Measurements from ENCODE around the gene STMND1. TPM values are rescaled to one million over a fixed set of nuclear protein-coding genes. Genes with fewer than 3 reads are reported as not detected.
A peak's percentile ranks its signal among the peaks of the same experiment; 100 is the strongest.

Gene STMND1
- total RNA-seq, 1 donor, result not detected

DNA sequence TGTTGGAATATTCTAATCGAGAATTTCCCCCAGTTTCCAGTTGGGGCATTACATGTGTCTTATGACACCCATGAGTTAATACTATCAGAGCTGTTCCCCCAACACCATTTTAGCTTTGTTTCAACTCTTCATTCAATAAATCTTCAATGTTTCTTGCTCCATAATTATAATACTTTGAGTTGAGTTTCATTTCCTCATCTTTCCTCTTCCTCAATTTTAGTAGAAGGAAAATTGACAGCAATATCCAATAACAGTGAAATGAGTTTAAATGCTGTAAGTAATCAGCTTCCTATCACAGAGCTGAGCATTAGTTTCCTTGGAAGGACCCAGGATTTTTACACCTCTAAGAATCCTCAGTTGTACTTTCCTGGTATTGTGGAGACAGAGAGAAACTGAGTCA, 1.0 kb upstream of the STMND1 start:
- H3K79me2 ChIP-seq (ENCODE audit: insufficient read depth, low read length), result no peaks in the 10 kb centered on the region
- H3K27me3 ChIP-seq (ENCODE audit: insufficient read depth, low read length), result peaks cover 57% of the 10 kb centered on the region
- TF ChIP-seq, protein P1, sequence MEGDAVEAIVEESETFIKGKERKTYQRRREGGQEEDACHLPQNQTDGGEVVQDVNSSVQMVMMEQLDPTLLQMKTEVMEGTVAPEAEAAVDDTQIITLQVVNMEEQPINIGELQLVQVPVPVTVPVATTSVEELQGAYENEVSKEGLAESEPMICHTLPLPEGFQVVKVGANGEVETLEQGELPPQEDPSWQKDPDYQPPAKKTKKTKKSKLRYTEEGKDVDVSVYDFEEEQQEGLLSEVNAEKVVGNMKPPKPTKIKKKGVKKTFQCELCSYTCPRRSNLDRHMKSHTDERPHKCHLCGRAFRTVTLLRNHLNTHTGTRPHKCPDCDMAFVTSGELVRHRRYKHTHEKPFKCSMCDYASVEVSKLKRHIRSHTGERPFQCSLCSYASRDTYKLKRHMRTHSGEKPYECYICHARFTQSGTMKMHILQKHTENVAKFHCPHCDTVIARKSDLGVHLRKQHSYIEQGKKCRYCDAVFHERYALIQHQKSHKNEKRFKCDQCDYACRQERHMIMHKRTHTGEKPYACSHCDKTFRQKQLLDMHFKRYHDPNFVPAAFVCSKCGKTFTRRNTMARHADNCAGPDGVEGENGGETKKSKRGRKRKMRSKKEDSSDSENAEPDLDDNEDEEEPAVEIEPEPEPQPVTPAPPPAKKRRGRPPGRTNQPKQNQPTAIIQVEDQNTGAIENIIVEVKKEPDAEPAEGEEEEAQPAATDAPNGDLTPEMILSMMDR (IDR thresholded peaks at IDR 0.05; ENCODE audit: extremely low read depth, low read depth, low read length), result no peak
- H2AFZ ChIP-seq (ENCODE audit: low read length), result no peak overlapping the region
- no peak for DNase-seq (ENCODE audit: insufficient read length, low spot score, missing footprints)
- H3K4me2 ChIP-seq (ENCODE audit: insufficient read depth, low read length), result no peak overlapping the region
- no peaks in the 10 kb centered on the region for H3K36me3 ChIP-seq (ENCODE audit: insufficient read depth, low read length)
- no peaks in the 10 kb centered on the region for H3K9me3 ChIP-seq (ENCODE audit: low read depth, low read length)
- H4K20me1 ChIP-seq (ENCODE audit: insufficient read depth, low read length), result no peaks in the 10 kb centered on the region
- H3K4me1 ChIP-seq (ENCODE audit: insufficient read depth, low read length), result peaks cover 6% of the 10 kb centered on the region
- no peak overlapping the region for H3K27ac ChIP-seq (ENCODE audit: low read depth, low read length)
- H3K4me3 ChIP-seq (ENCODE audit: insufficient read depth, low read length), result no peak overlapping the region

DNA sequence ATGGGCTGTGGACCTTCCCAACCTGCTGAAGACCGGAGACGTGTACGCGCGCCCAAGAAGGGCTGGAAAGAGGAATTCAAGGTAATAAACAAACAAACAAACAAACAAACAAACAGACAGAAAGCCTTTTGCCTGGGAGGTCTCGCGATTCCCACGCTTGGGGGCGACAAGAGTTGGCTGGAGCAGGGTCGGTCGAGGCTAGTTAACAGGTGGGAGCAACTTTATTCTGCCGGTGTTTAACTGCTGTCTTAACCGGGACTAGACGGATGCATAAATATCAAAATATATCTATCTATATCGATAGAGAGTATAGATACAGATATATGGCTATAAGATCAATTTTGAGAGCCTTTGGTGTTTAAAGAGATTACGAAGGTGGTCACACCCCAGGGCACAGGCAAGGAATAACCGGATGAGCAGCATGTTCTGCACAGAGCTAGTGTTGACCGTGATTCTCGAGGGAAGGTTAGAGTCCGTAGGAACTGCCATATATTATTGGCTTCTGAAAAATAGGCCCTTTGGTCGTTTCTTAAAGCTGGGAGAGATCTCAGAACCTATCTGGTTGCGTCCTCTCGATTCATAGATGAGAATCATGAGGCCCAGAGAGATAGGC, 514 bp downstream of the STMND1 start:
- H3K4me3 ChIP-seq (ENCODE audit: insufficient read depth, low read length), result peak overlapping the region; percentile 57
- peaks cover 6% of the 10 kb centered on the region for H3K4me1 ChIP-seq (ENCODE audit: insufficient read depth, low read length)
- no peaks in the 10 kb centered on the region for H3K9me3 ChIP-seq (ENCODE audit: low read depth, low read length)
- H2AFZ ChIP-seq (ENCODE audit: low read length), result no peak overlapping the region
- no peak overlapping the region for H3K27ac ChIP-seq (ENCODE audit: low read depth, low read length)
- H3K36me3 ChIP-seq (ENCODE audit: insufficient read depth, low read length), result no peaks in the 10 kb centered on the region
- peaks cover 54% of the 10 kb centered on the region for H3K27me3 ChIP-seq (ENCODE audit: insufficient read depth, low read length)
- H4K20me1 ChIP-seq (ENCODE audit: insufficient read depth, low read length), result no peaks in the 10 kb centered on the region
- DNase-seq (ENCODE audit: insufficient read length, low spot score, missing footprints), result no peak
- no peaks in the 10 kb centered on the region for H3K79me2 ChIP-seq (ENCODE audit: insufficient read depth, low read length)
- TF ChIP-seq, protein P1 (IDR thresholded peaks at IDR 0.05; ENCODE audit: extremely low read depth, low read depth, low read length), result no peak
- H3K4me2 ChIP-seq (ENCODE audit: insufficient read depth, low read length), result peak overlapping the region; percentile 77

DNA sequence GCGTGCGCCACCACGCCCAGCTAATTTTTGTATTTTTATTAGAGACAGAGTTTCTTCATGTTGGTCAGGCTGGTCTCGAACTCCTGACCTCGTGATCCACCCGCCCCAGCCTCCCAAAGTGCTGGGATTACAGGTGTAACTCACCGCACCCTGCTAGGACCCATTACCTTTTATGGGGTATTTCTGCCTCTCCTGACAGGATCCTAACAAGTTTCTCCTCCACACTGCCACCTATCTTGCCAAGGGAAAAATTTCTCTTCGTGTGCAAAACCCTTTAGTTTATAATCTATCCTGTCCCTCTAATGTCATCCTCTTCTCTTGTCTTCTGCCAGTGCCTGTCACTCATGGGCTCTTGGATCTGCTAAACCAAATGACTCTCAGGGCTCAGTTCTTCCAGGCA, 1.9 kb downstream of the STMND1 start:
- H3K4me3 ChIP-seq (ENCODE audit: insufficient read depth, low read length), result no peak overlapping the region
- H4K20me1 ChIP-seq (ENCODE audit: insufficient read depth, low read length), result no peaks in the 10 kb centered on the region
- H3K9me3 ChIP-seq (ENCODE audit: low read depth, low read length), result no peaks in the 10 kb centered on the region
- H3K79me2 ChIP-seq (ENCODE audit: insufficient read depth, low read length), result no peaks in the 10 kb centered on the region
- H3K27ac ChIP-seq (ENCODE audit: low read depth, low read length), result no peak overlapping the region
- H2AFZ ChIP-seq (ENCODE audit: low read length), result no peak overlapping the region
- H3K4me1 ChIP-seq (ENCODE audit: insufficient read depth, low read length), result peaks cover 6% of the 10 kb centered on the region
- TF ChIP-seq, protein P1 (IDR thresholded peaks at IDR 0.05; ENCODE audit: extremely low read depth, low read depth, low read length), result peak; percentile 29
- DNase-seq (ENCODE audit: insufficient read length, low spot score, missing footprints), result peak; percentile 60
- H3K27me3 ChIP-seq (ENCODE audit: insufficient read depth, low read length), result peaks cover 47% of the 10 kb centered on the region
- H3K4me2 ChIP-seq (ENCODE audit: insufficient read depth, low read length), result no peak overlapping the region
- no peaks in the 10 kb centered on the region for H3K36me3 ChIP-seq (ENCODE audit: insufficient read depth, low read length)

DNA sequence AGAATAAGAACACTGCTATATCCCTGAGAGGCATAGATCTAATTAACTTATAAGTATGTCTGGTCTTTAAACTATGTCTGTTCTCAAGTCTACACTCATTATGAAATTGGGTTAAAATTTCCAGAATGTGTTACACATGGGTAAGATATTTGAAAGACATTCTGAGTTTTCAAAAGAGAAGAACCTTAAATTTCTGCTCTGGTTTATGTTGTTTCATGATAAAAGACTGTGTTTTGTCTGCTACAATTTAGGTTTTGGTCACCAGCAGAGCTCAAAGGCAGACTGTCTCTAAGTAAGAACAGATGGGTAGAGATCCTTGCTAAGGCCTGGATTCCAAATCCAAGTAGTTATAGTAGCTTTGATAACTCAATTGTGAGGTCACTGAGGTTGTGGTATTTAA, 6.0 kb downstream of the STMND1 start:
- Histone ChIP-seq H3K36me3 (ENCODE audit: insufficient read depth, low read length) (no peaks in the 10 kb centered on the region), H3K79me2 (ENCODE audit: insufficient read depth, low read length) (no peaks in the 10 kb centered on the region), H3K4me2 (ENCODE audit: insufficient read depth, low read length) (no peak overlapping the region), H2AFZ (ENCODE audit: low read length) (no peak overlapping the region), H3K9me3 (ENCODE audit: low read depth, low read length) (no peaks in the 10 kb centered on the region), H4K20me1 (ENCODE audit: insufficient read depth, low read length) (no peaks in the 10 kb centered on the region), H3K27me3 (ENCODE audit: insufficient read depth, low read length) (peaks cover 7% of the 10 kb centered on the region), H3K4me1 (ENCODE audit: insufficient read depth, low read length) (no peaks in the 10 kb centered on the region), H3K27ac (ENCODE audit: low read depth, low read length) (no peak overlapping the region), H3K4me3 (ENCODE audit: insufficient read depth, low read length) (no peak overlapping the region)
- TF ChIP-seq, protein P1 (IDR thresholded peaks at IDR 0.05; ENCODE audit: extremely low read depth, low read depth, low read length), result no peak
- DNase-seq (ENCODE audit: insufficient read length, low spot score, missing footprints), result no peak
